Loucy (cell line): ENCODE results near the gene TECPR2.

Source experiments
- EZH2phosphoT487 ChIP-seq: fragments of 200-600 bp; IDR thresholded peaks from 2 replicates; pipeline ENCODE4 v1.6.1; 2018; ENCODE audit warnings: antibody characterized with exemption, mild to moderate bottlenecking, moderate library complexity, borderline replicate concordance
- TF ChIP-seq, protein P1 (sequence below): fragments of 200-600 bp; sonication (generic); conservative IDR thresholded peaks from 2 replicates; pipeline ENCODE4 v1.5.1; 2014; ENCODE audit warnings: mild to moderate bottlenecking, antibody characterized with exemption, low read length

DNA sequence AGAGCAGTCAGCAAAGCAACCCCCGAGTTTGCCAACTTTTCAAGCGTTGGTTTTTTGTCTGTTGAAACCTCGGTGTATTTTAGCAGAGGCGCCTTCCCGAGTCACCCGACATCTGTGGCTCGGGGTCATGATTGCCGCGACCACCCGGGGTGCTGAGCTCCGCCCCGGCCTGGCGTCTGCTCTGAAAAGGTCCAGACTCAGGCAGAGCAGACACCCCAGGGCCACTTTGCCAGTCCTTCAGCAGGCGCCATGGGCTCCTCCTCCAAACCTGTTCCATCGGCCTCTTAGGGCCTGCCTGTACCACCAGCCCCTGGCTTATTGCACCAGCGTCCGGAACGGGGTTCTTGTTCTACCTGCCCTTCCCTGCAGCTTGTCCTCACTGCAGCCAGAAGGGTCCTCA lies 127.7 kb downstream of the TECPR2 start:
- TF ChIP-seq, protein P1, sequence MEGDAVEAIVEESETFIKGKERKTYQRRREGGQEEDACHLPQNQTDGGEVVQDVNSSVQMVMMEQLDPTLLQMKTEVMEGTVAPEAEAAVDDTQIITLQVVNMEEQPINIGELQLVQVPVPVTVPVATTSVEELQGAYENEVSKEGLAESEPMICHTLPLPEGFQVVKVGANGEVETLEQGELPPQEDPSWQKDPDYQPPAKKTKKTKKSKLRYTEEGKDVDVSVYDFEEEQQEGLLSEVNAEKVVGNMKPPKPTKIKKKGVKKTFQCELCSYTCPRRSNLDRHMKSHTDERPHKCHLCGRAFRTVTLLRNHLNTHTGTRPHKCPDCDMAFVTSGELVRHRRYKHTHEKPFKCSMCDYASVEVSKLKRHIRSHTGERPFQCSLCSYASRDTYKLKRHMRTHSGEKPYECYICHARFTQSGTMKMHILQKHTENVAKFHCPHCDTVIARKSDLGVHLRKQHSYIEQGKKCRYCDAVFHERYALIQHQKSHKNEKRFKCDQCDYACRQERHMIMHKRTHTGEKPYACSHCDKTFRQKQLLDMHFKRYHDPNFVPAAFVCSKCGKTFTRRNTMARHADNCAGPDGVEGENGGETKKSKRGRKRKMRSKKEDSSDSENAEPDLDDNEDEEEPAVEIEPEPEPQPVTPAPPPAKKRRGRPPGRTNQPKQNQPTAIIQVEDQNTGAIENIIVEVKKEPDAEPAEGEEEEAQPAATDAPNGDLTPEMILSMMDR: no peak
- no peak for TF ChIP-seq EZH2phosphoT487
